ENCODE data around the gene C4orf50.

- TF ChIP-seq CTCF (IDR thresholded peaks at IDR 0.05; ENCODE audit: low read depth, low read length) (no peak), EZH2phosphoT487 (IDR thresholded peaks at IDR 0.05; ENCODE audit: low read depth) (no peak)
Observed at GRCh38 chr4:5989236-5990225, 28.7 kb downstream of the C4orf50 start.
